HG03469 (cell line): ENCODE measurements around the gene LTBP3.
"Not testable (repeated sequence)": the region's sequence is repeated elsewhere in the genome, so short reads cannot be mapped to it uniquely, and the experiment has no call there.

Experiments used
- ATAC-seq: cut with Tn5 transposase; IDR thresholded peaks from one replicate; pipeline ENCODE4 v1.9.1; 2021; ENCODE audit warnings: mild to moderate bottlenecking, moderate library complexity, moderate number of reproducible peaks; ENCODE audit not compliant: unreplicated experiment

LTBP3 gene

DNA sequence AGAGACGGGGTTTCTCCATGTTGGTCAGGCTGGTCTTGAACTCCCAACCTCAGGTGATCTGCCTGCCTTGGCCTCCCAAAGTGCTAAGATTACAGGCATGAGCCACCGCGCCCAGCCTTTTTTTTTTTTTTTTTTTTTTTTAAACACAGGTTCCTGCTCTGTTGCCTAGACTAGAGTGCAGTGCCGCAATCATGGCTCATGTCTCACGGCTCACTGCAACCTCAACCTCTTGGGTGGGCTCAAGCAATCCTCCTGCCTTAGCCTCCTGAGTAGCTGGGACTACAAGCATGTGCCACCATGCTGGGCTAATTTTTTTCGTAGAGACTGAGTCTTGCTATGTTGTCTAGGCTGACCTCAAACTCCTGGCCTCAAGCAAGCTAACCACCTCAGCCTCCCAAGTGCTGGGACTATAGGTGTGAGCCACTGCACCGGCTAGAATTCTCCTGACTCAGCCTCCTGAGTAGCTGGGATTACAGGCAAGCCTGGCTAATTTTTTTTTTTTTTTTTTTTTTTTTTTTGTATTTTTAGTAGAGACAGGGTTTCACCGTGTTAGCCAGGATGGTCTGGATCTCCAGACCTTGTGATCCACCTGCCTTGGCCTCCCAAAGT lies 39.1 kb downstream of the LTBP3 start:
- not testable (repeated sequence) for ATAC-seq

GRCh38 chr11:65516135-65516968 lies 41.8 kb downstream of the LTBP3 start:
- no peak for ATAC-seq

DNA sequence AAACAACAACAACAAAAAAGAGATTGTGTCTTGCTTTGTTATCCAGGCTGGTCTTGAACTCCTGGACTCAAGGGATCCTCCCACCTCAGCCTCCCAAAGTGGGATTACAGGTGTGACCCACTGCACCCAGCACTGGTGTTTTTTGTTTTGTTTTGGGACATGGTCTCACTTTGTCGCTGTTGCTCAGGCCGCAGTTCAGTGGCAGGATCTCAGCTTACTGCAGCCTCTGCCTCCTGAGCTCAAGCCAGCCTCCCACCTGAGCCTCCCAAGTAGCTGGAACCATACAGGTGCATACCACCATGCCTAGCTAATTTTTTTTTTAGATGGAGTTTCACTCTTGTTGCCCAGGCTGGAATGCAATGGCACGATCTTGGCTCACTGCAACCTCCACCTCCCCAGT lies 45.8 kb downstream of the LTBP3 start:
- ATAC-seq, result not testable (repeated sequence)

- peak; percentile 10 for ATAC-seq
Measured at GRCh38 chr11:65506772-65507505, 51.2 kb downstream of the LTBP3 start.

DNA sequence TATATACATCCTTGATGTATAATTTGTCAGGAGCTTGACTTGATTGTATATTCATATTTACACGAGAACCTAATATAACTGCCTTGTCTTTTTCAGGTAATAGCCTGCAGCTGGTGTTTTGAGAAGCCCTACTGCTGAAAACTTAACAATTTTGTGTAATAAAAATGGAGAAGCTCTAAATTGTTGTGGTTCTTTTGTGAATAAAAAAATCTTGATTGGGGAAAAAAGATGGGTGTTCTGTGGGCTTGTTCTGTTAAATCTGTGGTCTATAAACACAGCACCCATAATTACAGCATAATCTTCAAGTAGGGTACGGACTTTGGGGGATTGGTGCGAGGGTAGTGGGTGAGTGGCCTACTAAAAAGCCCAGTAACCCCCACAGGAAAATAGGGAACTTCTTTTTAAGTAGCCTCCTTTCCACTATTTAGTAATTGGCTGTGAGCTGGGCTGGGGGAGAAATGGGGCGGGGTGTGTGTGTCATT lies 51.8 kb downstream of the LTBP3 start:
- ATAC-seq, result no peak

GRCh38 chr11:65505466-65506289 lies 52.5 kb downstream of the LTBP3 start:
- no peak for ATAC-seq

- ATAC-seq, result no peak
Measured at GRCh38 chr11:65504674-65505465, 53.3 kb downstream of the LTBP3 start.

DNA sequence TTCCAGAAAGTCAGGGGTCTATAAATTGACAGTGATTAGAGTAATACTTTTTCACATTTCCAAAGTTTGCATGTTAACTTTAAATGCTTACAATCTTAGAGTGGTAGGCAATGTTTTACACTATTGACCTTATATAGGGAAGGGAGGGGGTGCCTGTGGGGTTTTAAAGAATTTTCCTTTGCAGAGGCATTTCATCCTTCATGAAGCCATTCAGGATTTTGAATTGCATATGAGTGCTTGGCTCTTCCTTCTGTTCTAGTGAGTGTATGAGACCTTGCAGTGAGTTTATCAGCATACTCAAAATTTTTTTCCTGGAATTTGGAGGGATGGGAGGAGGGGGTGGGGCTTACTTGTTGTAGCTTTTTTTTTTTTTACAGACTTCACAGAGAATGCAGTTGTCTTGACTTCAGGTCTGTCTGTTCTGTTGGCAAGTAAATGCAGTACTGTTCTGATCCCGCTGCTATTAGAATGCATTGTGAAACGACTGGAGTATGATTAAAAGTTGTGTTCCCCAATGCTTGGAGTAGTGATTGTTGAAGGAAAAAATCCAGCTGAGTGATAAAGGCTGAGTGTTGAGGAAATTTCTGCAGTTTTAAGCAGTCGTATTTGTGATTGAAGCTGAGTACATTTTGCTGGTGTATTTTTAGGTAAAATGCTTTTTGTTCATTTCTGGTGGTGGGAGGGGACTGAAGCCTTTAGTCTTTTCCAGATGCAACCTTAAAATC lies 54.0 kb downstream of the LTBP3 start:
- ATAC-seq, result no peak

- no peak for ATAC-seq
Measured at GRCh38 chr11:65503368-65503948, 54.7 kb downstream of the LTBP3 start.

- ATAC-seq, result no peak
Measured at GRCh38 chr11:65502555-65503367, 55.4 kb downstream of the LTBP3 start.

DNA sequence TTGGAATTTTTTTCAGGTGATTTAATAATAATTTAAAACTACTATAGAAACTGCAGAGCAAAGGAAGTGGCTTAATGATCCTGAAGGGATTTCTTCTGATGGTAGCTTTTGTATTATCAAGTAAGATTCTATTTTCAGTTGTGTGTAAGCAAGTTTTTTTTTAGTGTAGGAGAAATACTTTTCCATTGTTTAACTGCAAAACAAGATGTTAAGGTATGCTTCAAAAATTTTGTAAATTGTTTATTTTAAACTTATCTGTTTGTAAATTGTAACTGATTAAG lies 55.9 kb downstream of the LTBP3 start:
- no peak for ATAC-seq

DNA sequence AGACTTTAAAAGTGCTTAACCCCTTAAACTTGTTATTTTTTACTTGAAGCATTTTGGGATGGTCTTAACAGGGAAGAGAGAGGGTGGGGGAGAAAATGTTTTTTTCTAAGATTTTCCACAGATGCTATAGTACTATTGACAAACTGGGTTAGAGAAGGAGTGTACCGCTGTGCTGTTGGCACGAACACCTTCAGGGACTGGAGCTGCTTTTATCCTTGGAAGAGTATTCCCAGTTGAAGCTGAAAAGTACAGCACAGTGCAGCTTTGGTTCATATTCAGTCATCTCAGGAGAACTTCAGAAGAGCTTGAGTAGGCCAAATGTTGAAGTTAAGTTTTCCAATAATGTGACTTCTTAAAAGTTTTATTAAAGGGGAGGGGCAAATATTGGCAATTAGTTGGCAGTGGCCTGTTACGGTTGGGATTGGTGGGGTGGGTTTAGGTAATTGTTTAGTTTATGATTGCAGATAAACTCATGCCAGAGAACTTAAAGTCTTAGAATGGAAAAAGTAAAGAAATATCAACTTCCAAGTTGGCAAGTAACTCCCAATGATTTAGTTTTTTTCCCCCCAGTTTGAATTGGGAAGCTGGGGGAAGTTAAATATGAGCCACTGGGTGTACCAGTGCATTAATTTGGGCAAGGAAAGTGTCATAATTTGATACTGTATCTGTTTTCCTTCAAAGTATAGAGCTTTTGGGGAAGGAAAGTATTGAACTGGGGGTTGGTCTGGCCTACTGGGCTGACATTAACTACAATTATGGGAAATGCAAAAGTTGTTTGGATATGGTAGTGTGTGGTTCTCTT lies 56.5 kb downstream of the LTBP3 start:
- no peak for ATAC-seq

DNA sequence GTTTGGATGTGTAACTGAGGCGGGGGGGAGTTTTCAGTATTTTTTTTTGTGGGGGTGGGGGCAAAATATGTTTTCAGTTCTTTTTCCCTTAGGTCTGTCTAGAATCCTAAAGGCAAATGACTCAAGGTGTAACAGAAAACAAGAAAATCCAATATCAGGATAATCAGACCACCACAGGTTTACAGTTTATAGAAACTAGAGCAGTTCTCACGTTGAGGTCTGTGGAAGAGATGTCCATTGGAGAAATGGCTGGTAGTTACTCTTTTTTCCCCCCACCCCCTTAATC lies 57.0 kb downstream of the LTBP3 start:
- ATAC-seq, result no peak

DNA sequence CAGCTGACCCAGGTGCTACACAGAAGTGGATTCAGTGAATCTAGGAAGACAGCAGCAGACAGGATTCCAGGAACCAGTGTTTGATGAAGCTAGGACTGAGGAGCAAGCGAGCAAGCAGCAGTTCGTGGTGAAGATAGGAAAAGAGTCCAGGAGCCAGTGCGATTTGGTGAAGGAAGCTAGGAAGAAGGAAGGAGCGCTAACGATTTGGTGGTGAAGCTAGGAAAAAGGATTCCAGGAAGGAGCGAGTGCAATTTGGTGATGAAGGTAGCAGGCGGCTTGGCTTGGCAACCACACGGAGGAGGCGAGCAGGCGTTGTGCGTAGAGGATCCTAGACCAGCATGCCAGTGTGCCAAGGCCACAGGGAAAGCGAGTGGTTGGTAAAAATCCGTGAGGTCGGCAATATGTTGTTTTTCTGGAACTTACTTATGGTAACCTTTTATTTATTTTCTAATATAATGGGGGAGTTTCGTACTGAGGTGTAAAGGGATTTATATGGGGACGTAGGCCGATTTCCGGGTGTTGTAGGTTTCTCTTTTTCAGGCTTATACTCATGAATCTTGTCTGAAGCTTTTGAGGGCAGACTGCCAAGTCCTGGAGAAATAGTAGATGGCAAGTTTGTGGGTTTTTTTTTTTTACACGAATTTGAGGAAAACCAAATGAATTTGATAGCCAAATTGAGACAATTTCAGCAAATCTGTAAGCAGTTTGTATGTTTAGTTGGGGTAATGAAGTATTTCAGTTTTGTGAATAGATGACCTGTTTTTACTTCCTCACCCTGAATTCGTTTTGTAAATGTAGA lies 57.6 kb downstream of the LTBP3 start:
- no peak for ATAC-seq

GRCh38 chr11:65499713-65500386 lies 58.3 kb downstream of the LTBP3 start:
- no peak for ATAC-seq

DNA sequence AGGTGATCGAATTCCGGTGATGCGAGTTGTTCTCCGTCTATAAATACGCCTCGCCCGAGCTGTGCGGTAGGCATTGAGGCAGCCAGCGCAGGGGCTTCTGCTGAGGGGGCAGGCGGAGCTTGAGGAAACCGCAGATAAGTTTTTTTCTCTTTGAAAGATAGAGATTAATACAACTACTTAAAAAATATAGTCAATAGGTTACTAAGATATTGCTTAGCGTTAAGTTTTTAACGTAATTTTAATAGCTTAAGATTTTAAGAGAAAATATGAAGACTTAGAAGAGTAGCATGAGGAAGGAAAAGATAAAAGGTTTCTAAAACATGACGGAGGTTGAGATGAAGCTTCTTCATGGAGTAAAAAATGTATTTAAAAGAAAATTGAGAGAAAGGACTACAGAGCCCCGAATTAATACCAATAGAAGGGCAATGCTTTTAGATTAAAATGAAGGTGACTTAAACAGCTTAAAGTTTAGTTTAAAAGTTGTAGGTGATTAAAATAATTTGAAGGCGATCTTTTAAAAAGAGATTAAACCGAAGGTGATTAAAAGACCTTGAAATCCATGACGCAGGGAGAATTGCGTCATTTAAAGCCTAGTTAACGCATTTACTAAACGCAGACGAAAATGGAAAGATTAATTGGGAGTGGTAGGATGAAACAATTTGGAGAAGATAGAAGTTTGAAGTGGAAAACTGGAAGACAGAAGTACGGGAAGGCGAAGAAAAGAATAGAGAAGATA lies 59.0 kb downstream of the LTBP3 start, which contains the start of gene MALAT1:
Gene MALAT1 (plus strand): TSS at position 69 of the 736 bp plus-strand sequence.
- ATAC-seq, result no peak
